ENCODE results near the gene THSD7B.

Gene THSD7B

GRCh38 chr2:136777391-136777790 lies 12.0 kb downstream of the THSD7B start:
- Histone ChIP-seq H3K9ac (ENCODE audit: insufficient read length, low read depth) (no peak overlapping the region), H3K36me3 (ENCODE audit: insufficient read depth, insufficient read length, low read length) (no peaks in the 10 kb centered on the region), H3K9me3 (ENCODE audit: insufficient read depth, low read length) (no peaks in the 10 kb centered on the region), H3K4me3 (ENCODE audit: insufficient read length, low read depth) (no peak overlapping the region), H3K27me3 (ENCODE audit: insufficient read depth, insufficient read length) (no peaks in the 10 kb centered on the region), H3K4me1 (ENCODE audit: insufficient read depth, insufficient read length) (no peaks in the 10 kb centered on the region)
- TF ChIP-seq SUZ12 (IDR thresholded peaks at IDR 0.05; ENCODE audit: extremely low read depth, insufficient read depth, insufficient read length), result no peak
- TF ChIP-seq YY1 (IDR thresholded peaks at IDR 0.05; ENCODE audit: insufficient read depth, insufficient read length), result no peak
- TF ChIP-seq ZNF274 (IDR thresholded peaks at IDR 0.05; ENCODE audit: low read depth, low read length), result no peak
- no peak for DNase-seq (ENCODE audit: low read depth, low spot score)

- no peaks in the 10 kb centered on the region for H3K9me3 ChIP-seq (ENCODE audit: insufficient read depth, low read length)
- no peak overlapping the region for H3K4me3 ChIP-seq (ENCODE audit: insufficient read length, low read depth)
- no peaks in the 10 kb centered on the region for H3K4me1 ChIP-seq (ENCODE audit: insufficient read depth, insufficient read length)
- TF ChIP-seq ZNF274 (IDR thresholded peaks at IDR 0.05; ENCODE audit: low read depth, low read length), result no peak
- no peak for TF ChIP-seq YY1 (IDR thresholded peaks at IDR 0.05; ENCODE audit: insufficient read depth, insufficient read length)
- TF ChIP-seq SUZ12 (IDR thresholded peaks at IDR 0.05; ENCODE audit: extremely low read depth, insufficient read depth, insufficient read length), result no peak
- H3K36me3 ChIP-seq (ENCODE audit: insufficient read depth, insufficient read length, low read length), result no peaks in the 10 kb centered on the region
- no peak for DNase-seq (ENCODE audit: low read depth, low spot score)
- H3K9ac ChIP-seq (ENCODE audit: insufficient read length, low read depth), result no peak overlapping the region
- H3K27me3 ChIP-seq (ENCODE audit: insufficient read depth, insufficient read length), result no peaks in the 10 kb centered on the region
Measured at GRCh38 chr2:136783856-136784255, 18.5 kb downstream of the THSD7B start.

- DNase-seq (ENCODE audit: low read depth, low spot score), result no peak
- Histone ChIP-seq H3K36me3 (ENCODE audit: insufficient read depth, insufficient read length, low read length) (no peaks in the 10 kb centered on the region), H3K4me3 (ENCODE audit: insufficient read length, low read depth) (no peak overlapping the region), H3K27me3 (ENCODE audit: insufficient read depth, insufficient read length) (no peaks in the 10 kb centered on the region), H3K9me3 (ENCODE audit: insufficient read depth, low read length) (no peaks in the 10 kb centered on the region), H3K4me1 (ENCODE audit: insufficient read depth, insufficient read length) (no peaks in the 10 kb centered on the region), H3K9ac (ENCODE audit: insufficient read length, low read depth) (no peak overlapping the region)
- TF ChIP-seq ZNF274 (IDR thresholded peaks at IDR 0.05; ENCODE audit: low read depth, low read length), result no peak
- TF ChIP-seq YY1 (IDR thresholded peaks at IDR 0.05; ENCODE audit: insufficient read depth, insufficient read length), result no peak
- TF ChIP-seq SUZ12 (IDR thresholded peaks at IDR 0.05; ENCODE audit: extremely low read depth, insufficient read depth, insufficient read length), result no peak
Measured at GRCh38 chr2:136785215-136785614, 19.9 kb downstream of the THSD7B start.

DNA sequence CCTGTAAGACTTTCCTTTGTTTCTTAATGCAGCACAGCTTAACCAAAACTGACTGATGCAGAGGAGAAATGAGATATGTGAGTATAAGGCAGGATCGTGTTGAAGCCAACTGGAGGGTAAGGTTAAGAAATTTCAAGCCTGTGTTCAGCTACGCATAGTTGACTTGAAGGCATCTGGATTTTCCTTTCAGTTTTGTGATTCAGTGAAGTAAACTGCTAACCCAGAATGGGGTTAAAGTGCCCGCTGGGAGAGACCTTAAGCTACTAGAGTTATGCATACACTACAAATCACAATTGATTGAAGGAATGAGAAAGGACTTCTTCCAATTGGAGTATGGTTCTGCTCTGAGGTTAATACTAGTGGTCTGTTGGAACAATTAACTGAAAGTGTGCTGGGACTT lies 22.6 kb downstream of the THSD7B start:
- no peak overlapping the region for H3K9ac ChIP-seq (ENCODE audit: insufficient read length, low read depth)
- no peaks in the 10 kb centered on the region for H3K4me1 ChIP-seq (ENCODE audit: insufficient read depth, insufficient read length)
- H3K9me3 ChIP-seq (ENCODE audit: insufficient read depth, low read length), result no peaks in the 10 kb centered on the region
- no peak overlapping the region for H3K4me3 ChIP-seq (ENCODE audit: insufficient read length, low read depth)
- no peaks in the 10 kb centered on the region for H3K27me3 ChIP-seq (ENCODE audit: insufficient read depth, insufficient read length)
- no peak for DNase-seq (ENCODE audit: low read depth, low spot score)
- no peaks in the 10 kb centered on the region for H3K36me3 ChIP-seq (ENCODE audit: insufficient read depth, insufficient read length, low read length)
- TF ChIP-seq ZNF274 (IDR thresholded peaks at IDR 0.05; ENCODE audit: low read depth, low read length), result no peak
- TF ChIP-seq YY1 (IDR thresholded peaks at IDR 0.05; ENCODE audit: insufficient read depth, insufficient read length), result no peak
- TF ChIP-seq SUZ12 (IDR thresholded peaks at IDR 0.05; ENCODE audit: extremely low read depth, insufficient read depth, insufficient read length), result no peak

DNA sequence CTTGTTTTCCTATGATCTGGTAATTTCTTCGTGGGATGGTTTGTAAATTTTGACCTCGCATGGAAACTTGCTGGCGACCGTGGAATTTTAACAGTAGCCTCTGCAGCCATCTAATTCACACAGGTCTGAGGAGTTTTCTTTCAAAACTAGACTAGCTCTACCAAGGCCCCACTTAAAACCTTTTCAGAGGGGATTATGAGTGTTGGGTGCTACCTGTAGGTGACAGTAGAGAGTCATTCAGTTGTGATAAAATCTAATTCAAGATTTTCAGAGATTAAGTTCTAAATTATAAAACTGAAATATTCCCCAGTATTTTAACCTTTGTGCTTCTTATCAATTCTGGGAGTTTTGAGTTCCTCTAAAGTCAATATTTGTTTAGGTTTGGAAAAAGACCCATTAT lies 31.0 kb downstream of the THSD7B start:
- TF ChIP-seq YY1 (IDR thresholded peaks at IDR 0.05; ENCODE audit: insufficient read depth, insufficient read length), result no peak
- Histone ChIP-seq H3K27me3 (ENCODE audit: insufficient read depth, insufficient read length) (no peaks in the 10 kb centered on the region), H3K36me3 (ENCODE audit: insufficient read depth, insufficient read length, low read length) (no peaks in the 10 kb centered on the region), H3K9ac (ENCODE audit: insufficient read length, low read depth) (no peak overlapping the region), H3K4me1 (ENCODE audit: insufficient read depth, insufficient read length) (no peaks in the 10 kb centered on the region), H3K9me3 (ENCODE audit: insufficient read depth, low read length) (no peaks in the 10 kb centered on the region), H3K4me3 (ENCODE audit: insufficient read length, low read depth) (no peak overlapping the region)
- no peak for DNase-seq (ENCODE audit: low read depth, low spot score)

- H3K9ac ChIP-seq (ENCODE audit: insufficient read length, low read depth), result no peak overlapping the region
- H3K36me3 ChIP-seq (ENCODE audit: insufficient read depth, insufficient read length, low read length), result no peaks in the 10 kb centered on the region
- H3K4me1 ChIP-seq (ENCODE audit: insufficient read depth, insufficient read length), result no peaks in the 10 kb centered on the region
- no peak for TF ChIP-seq YY1 (IDR thresholded peaks at IDR 0.05; ENCODE audit: insufficient read depth, insufficient read length)
- TF ChIP-seq SUZ12 (IDR thresholded peaks at IDR 0.05; ENCODE audit: extremely low read depth, insufficient read depth, insufficient read length), result no peak
- no peak for TF ChIP-seq ZNF274 (IDR thresholded peaks at IDR 0.05; ENCODE audit: low read depth, low read length)
- DNase-seq (ENCODE audit: low read depth, low spot score), result no peak
- no peaks in the 10 kb centered on the region for H3K9me3 ChIP-seq (ENCODE audit: insufficient read depth, low read length)
- no peak overlapping the region for H3K4me3 ChIP-seq (ENCODE audit: insufficient read length, low read depth)
- no peaks in the 10 kb centered on the region for H3K27me3 ChIP-seq (ENCODE audit: insufficient read depth, insufficient read length)
Measured at GRCh38 chr2:136798766-136799165, 33.4 kb downstream of the THSD7B start.

- TF ChIP-seq SUZ12 (IDR thresholded peaks at IDR 0.05; ENCODE audit: extremely low read depth, insufficient read depth, insufficient read length), result no peak
- TF ChIP-seq YY1 (IDR thresholded peaks at IDR 0.05; ENCODE audit: insufficient read depth, insufficient read length), result no peak
- no peak for TF ChIP-seq ZNF274 (IDR thresholded peaks at IDR 0.05; ENCODE audit: low read depth, low read length)
- no peaks in the 10 kb centered on the region for H3K36me3 ChIP-seq (ENCODE audit: insufficient read depth, insufficient read length, low read length)
- H3K4me1 ChIP-seq (ENCODE audit: insufficient read depth, insufficient read length), result no peaks in the 10 kb centered on the region
- no peaks in the 10 kb centered on the region for H3K9me3 ChIP-seq (ENCODE audit: insufficient read depth, low read length)
- DNase-seq (ENCODE audit: low read depth, low spot score), result no peak
- H3K9ac ChIP-seq (ENCODE audit: insufficient read length, low read depth), result no peak overlapping the region
- H3K27me3 ChIP-seq (ENCODE audit: insufficient read depth, insufficient read length), result no peaks in the 10 kb centered on the region
- no peak overlapping the region for H3K4me3 ChIP-seq (ENCODE audit: insufficient read length, low read depth)
Measured at GRCh38 chr2:136801661-136802060, 36.3 kb downstream of the THSD7B start.

- no peak overlapping the region for H3K4me3 ChIP-seq (ENCODE audit: insufficient read length, low read depth)
- no peaks in the 10 kb centered on the region for H3K36me3 ChIP-seq (ENCODE audit: insufficient read depth, insufficient read length, low read length)
- no peak overlapping the region for H3K9ac ChIP-seq (ENCODE audit: insufficient read length, low read depth)
- no peaks in the 10 kb centered on the region for H3K9me3 ChIP-seq (ENCODE audit: insufficient read depth, low read length)
- TF ChIP-seq YY1 (IDR thresholded peaks at IDR 0.05; ENCODE audit: insufficient read depth, insufficient read length) (no peak), SUZ12 (IDR thresholded peaks at IDR 0.05; ENCODE audit: extremely low read depth, insufficient read depth, insufficient read length) (no peak), ZNF274 (IDR thresholded peaks at IDR 0.05; ENCODE audit: low read depth, low read length) (no peak)
- no peak for DNase-seq (ENCODE audit: low read depth, low spot score)
- H3K27me3 ChIP-seq (ENCODE audit: insufficient read depth, insufficient read length), result no peaks in the 10 kb centered on the region
- H3K4me1 ChIP-seq (ENCODE audit: insufficient read depth, insufficient read length), result no peaks in the 10 kb centered on the region
Measured at GRCh38 chr2:136809998-136810397, 44.7 kb downstream of the THSD7B start.
